HepG2 (cell line): ENCODE measurements around the gene PIM3. TPM values are rescaled to one million over a fixed set of nuclear protein-coding genes. Genes with fewer than 3 reads are reported as not detected.
A peak's percentile ranks its signal among the peaks of the same experiment; 100 is the strongest.

Experiments
- ATAC-seq: fragments of 200-7000 bp; cut with Tn5 transposase; 3 replicates; pipeline ENCODE4 v1.9.1; 2020; ENCODE audit warnings: mild to moderate bottlenecking, moderate library complexity
- BruUV-seq: library from RNA; stranded (reverse); fragments of 400-500 nt; replicated peaks from 2 replicates; lab custom pipeline; 2021; lab: Mats Ljungman, UMichigan
- CTCF ChIA-PET: fragments of 300-600 bp; formaldehyde crosslinking; extraction: SDS; loops from one replicate; lab custom pipeline; 2021; ENCODE audit warnings: low total read pairs, inconsistent platforms, low intra/inter-chr PET ratio; lab: Yijun Ruan, JAX
- POLR2A ChIA-PET: fragments of 350-600 bp; sonication (Branson Sonifier 250); formaldehyde crosslinking; loops from one replicate; lab custom pipeline; 2020; ENCODE audit warnings: antibody characterized with exemption, inconsistent platforms; lab: Yijun Ruan, JAX
- DNase-seq: peaks from one replicate; pipeline ENCODE4 v3.0.0-alpha.2; 2015; ENCODE audit warnings: low spot score
- FAIRE-seq: peaks from 3 replicates; lab custom pipeline; 2011; peaks lifted over from hg19 to GRCh38; lab: Jason Lieb, UNC
- H2AFZ ChIP-seq: one replicate; pipeline ENCODE4 v1.6.1; 2011; ENCODE audit warnings: low read length, inconsistent platforms
- H3K27ac ChIP-seq: fragments of 300-600 bp; 3 replicates; pipeline ENCODE4 v1.8.0; 2011; ENCODE audit warnings: mixed run types, mild to moderate bottlenecking, mixed read lengths, low read length, inconsistent platforms; ENCODE audit not compliant: insufficient read depth; ENCODE audit errors: extremely low read length
- H3K27me3 ChIP-seq, 2 experiments: fragments of 200-600 bp in 1 of 2; 2 replicates in 1 of 2; 3 replicates in 1 of 2; pipeline versions ENCODE4 v1.6.0 to v1.8.0; 2011; ENCODE audit warnings: low read length in 2 of 2, mild to moderate bottlenecking in 2 of 2, moderate library complexity in 2 of 2, inconsistent platforms in 1 of 2; ENCODE audit not compliant: insufficient read depth in 2 of 2, control insufficient read depth in 1 of 2
- H3K36me3 ChIP-seq, 2 experiments: fragments of 200-600 bp in 1 of 2; replicated peaks in 1 of 2; 2 replicates in 1 of 2; 3 replicates in 1 of 2; pipeline versions ENCODE4 v1.5.1 to v1.8.0; 2011; ENCODE audit warnings: low read length in 2 of 2, inconsistent platforms in 1 of 2; ENCODE audit not compliant: insufficient read depth in 2 of 2, control insufficient read depth in 1 of 2
- H3K4me1 ChIP-seq: 2 replicates; pipeline ENCODE4 v1.5.1; 2012; ENCODE audit warnings: low read length, inconsistent platforms; ENCODE audit not compliant: insufficient read depth
- H3K4me2 ChIP-seq: 2 replicates; pipeline ENCODE4 v1.6.0; 2011; ENCODE audit warnings: low read depth, low read length, inconsistent platforms
- H3K4me3 ChIP-seq, 3 experiments: fragments of 200-600 bp in 1 of 3; sonication (generic), shearing (Covaris generic) in 1 of 3; replicated peaks in 1 of 3; 2 replicates each; pipeline ENCODE4 v1.5.1; 2011 to 2016; ENCODE audit warnings: low read length in 3 of 3, inconsistent platforms in 2 of 3, low read depth in 2 of 3, mild to moderate bottlenecking in 2 of 3, control low read depth in 1 of 3, mixed read lengths in 1 of 3; ENCODE audit not compliant: insufficient read depth in 1 of 3
- H3K79me2 ChIP-seq: one replicate; pipeline ENCODE4 v1.6.1; 2011; ENCODE audit warnings: low read length, inconsistent platforms; ENCODE audit not compliant: insufficient read depth
- H3K9ac ChIP-seq: 2 replicates; pipeline ENCODE4 v1.6.0; 2011; ENCODE audit warnings: mild to moderate bottlenecking, low read depth, low read length, inconsistent platforms; ENCODE audit not compliant: insufficient read depth
- H3K9me3 ChIP-seq: 2 replicates; pipeline ENCODE4 v1.5.1; 2012; ENCODE audit warnings: mild to moderate bottlenecking, low read length
- H4K20me1 ChIP-seq: 2 replicates; pipeline ENCODE4 v1.6.0; 2011; ENCODE audit warnings: inconsistent platforms, mild to moderate bottlenecking, low read length, moderate library complexity; ENCODE audit not compliant: insufficient read depth
- FOXK2 ChIP-seq: fragments of 450-650 bp; IDR thresholded peaks from 2 replicates; pipeline ENCODE4 v1.6.1; 2016
- GABPA ChIP-seq, 2 experiments: IDR thresholded peaks; 2 replicates each; pipeline ENCODE4 v1.6.1; 2011 to 2016; ENCODE audit warnings: low read depth in 2 of 2, low read length in 1 of 2, missing biosample characterization in 1 of 2, missing genetic modification characterization in 1 of 2
- HNRNPLL ChIP-seq: fragments of 200-400 bp; formaldehyde crosslinking; IDR thresholded peaks from 2 replicates; pipeline ENCODE4 v1.6.1; 2017; ENCODE audit warnings: mild to moderate bottlenecking, low read depth, low read length; ENCODE audit not compliant: poor library complexity, severe bottlenecking
- KDM5B ChIP-seq: sonication (generic); formaldehyde crosslinking; IDR thresholded peaks from 2 replicates; pipeline ENCODE4 v1.4.0; 2020; ENCODE audit warnings: missing genetic modification reagents, mild to moderate bottlenecking, borderline replicate concordance
- TAF1 ChIP-seq: sonication (generic); formaldehyde crosslinking; IDR thresholded peaks from 2 replicates; pipeline ENCODE4 v1.4.0; 2020; ENCODE audit warnings: missing genetic modification reagents
- TP53 ChIP-seq: sonication (generic); formaldehyde crosslinking; conservative IDR thresholded peaks from 2 replicates; pipeline ENCODE4 v1.4.0; 2020; ENCODE audit warnings: missing genetic modification reagents
- TSC22D2 ChIP-seq: sonication (generic); formaldehyde crosslinking; IDR thresholded peaks from 2 replicates; pipeline ENCODE4 v1.5.1; 2020; ENCODE audit warnings: missing genetic modification reagents, mild to moderate bottlenecking, borderline replicate concordance
- ZBTB8A ChIP-seq: sonication (generic); formaldehyde crosslinking; IDR thresholded peaks from 2 replicates; pipeline ENCODE4 v1.4.0; 2020; ENCODE audit warnings: mild to moderate bottlenecking, low read depth, missing genetic modification reagents, borderline replicate concordance
- ZNF274 ChIP-seq: sonication (generic); formaldehyde crosslinking; IDR thresholded peaks from 2 replicates; pipeline ENCODE4 v1.5.1; 2020; ENCODE audit warnings: mild to moderate bottlenecking, missing genetic modification reagents
- WGBS: methylation state at CpG from one replicate; pipeline ENCODE4 v1.1.6; 2017; ENCODE audit warnings: low lambda C conversion rate; 5-methylcytosine and 5-hydroxymethylcytosine counted together
- in situ Hi-C: cut with HindIII; loops from 2 replicates; pipeline ENCODE4 v1.10.0; 2017; ENCODE audit warnings: low pct_unique_long_range_greater_than_20kb; ENCODE audit not compliant: extremely low pct_ligation_motif_present
- intact Hi-C: fragments of 100-400 bp; cut with micrococcal nuclease; formaldehyde crosslinking; loops from one replicate; pipeline ENCODE4 v1.10.0; 2022; ENCODE audit not compliant: unreplicated experiment
- polyA plus RNA-seq, 8 experiments: library from polyadenylated mRNA; depleted of rRNA in 3 of 8; stranded (reverse) in 7 of 8; unstranded in 1 of 8; fragments of >200 nt; fragmentation: Illumina TruSeq in 4 of 8; extraction: Trizol in 4 of 8; gene quantifications; 2 replicates each; pipeline versions ENCODE4 v1.2.1 to v1.2.3, GENCODE V29; 2011 to 2016; ENCODE audit warnings: low read depth in 4 of 8, missing spikeins in 1 of 8, mixed read lengths in 1 of 8; ENCODE audit not compliant: insufficient read depth in 1 of 8
- total RNA-seq, 5 experiments: library from RNA; depleted of rRNA; stranded (reverse); fragments of >200 nt; fragmentation: Illumina TruSeq; extraction: Trizol; gene quantifications; 2 replicates each; pipeline ENCODE4 v1.2.3, GENCODE V29; 2016; ENCODE audit warnings: low read depth in 1 of 5
- TF ChIP-seq, protein P1 (sequence below), 2 experiments: sonication (generic) in 1 of 2; formaldehyde crosslinking in 1 of 2; IDR thresholded peaks; 2 replicates each; pipeline versions ENCODE4 v1.4.0 to v1.6.1; 2016 to 2020; ENCODE audit warnings: borderline replicate concordance in 1 of 2, low read depth in 1 of 2, mild to moderate bottlenecking in 1 of 2, missing genetic modification reagents in 1 of 2

Gene PIM3
- total and polyA plus RNA-seq, 2 of the 13 experiments (the other 11 are each of a cell fraction or from before 2014, with no cell fraction given): 21.6 to 31.2 TPM

- Histone ChIP-seq H3K9me3 (no peaks in the 10 kb centered on the region), H3K4me2 (peak overlapping the region; percentile 57), H3K4me3 (peak overlapping the region in 1 of 3 experiments; percentile 46; a peak in 1 of 6 replicates), H3K9ac (no peak overlapping the region), H3K27me3 (peaks cover 3 to 10% of the 10 kb centered on the region in 2 experiments; a peak in 4 of 5 replicates), H3K4me1 (peaks cover 49% of the 10 kb centered on the region), H2AFZ (no peak overlapping the region), H3K27ac (no peak overlapping the region), H3K36me3 (no peaks in the 10 kb centered on the region), H3K79me2 (no peaks in the 10 kb centered on the region), H4K20me1 (no peaks in the 10 kb centered on the region)
- DNase-seq: no peak
- intact Hi-C loops (loop anchor here (2.0 to 5.0 kb wide), 2 partner anchors 25 to 37 kb away; no protein-coding TSS in a partner anchor), in situ Hi-C loops (loop anchor here (5.0 kb wide), 3 partner anchors 37 to 102 kb away; no protein-coding TSS in a partner anchor)
- BruUV-seq: no TSS peak
- POLR2A ChIA-PET: interaction anchor here (0.7 to 10.5 kb wide), 5 partner anchors 22 to 100 kb away, joined by 3 to 283 read pairs (median 22); partner anchors contain the start of gene PIM3
- no CpG with 5 or more reads among the region's 21 CpGs for WGBS
- ATAC-seq: no peak
- no peak for FAIRE-seq
- CTCF ChIA-PET: interaction anchor here (0.7 to 3.2 kb wide), 7 partner anchors 29 to 103 kb away, joined by 3 to 63 read pairs (median 4); no protein-coding TSS in a partner anchor
- no peak for TF ChIP-seq TAF1 (CRISPR knock-in tag)
- TF ChIP-seq HNRNPLL: no peak
- TF ChIP-seq, protein P1, sequence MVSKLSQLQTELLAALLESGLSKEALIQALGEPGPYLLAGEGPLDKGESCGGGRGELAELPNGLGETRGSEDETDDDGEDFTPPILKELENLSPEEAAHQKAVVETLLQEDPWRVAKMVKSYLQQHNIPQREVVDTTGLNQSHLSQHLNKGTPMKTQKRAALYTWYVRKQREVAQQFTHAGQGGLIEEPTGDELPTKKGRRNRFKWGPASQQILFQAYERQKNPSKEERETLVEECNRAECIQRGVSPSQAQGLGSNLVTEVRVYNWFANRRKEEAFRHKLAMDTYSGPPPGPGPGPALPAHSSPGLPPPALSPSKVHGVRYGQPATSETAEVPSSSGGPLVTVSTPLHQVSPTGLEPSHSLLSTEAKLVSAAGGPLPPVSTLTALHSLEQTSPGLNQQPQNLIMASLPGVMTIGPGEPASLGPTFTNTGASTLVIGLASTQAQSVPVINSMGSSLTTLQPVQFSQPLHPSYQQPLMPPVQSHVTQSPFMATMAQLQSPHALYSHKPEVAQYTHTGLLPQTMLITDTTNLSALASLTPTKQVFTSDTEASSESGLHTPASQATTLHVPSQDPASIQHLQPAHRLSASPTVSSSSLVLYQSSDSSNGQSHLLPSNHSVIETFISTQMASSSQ (IDR thresholded peaks at IDR 0.05; ENCODE audit: low read depth): no peak
- TF ChIP-seq, protein P1 (CRISPR knock-in tag; IDR thresholded peaks at IDR 0.05; ENCODE audit: borderline replicate concordance): no peak
- TF ChIP-seq ZNF274: 0 out of 2 replicates have a peak, but pooled peaks have one; percentile 9
- no peak for TF ChIP-seq GABPA (IDR thresholded peaks at IDR 0.05; ENCODE audit: low read depth, low read length)
- TF ChIP-seq GABPA (CRISPR knock-in tag; IDR thresholded peaks at IDR 0.05; ENCODE audit: low read depth): no peak
- TF ChIP-seq ZBTB8A (CRISPR knock-in tag): no peak
- no peak for TF ChIP-seq FOXK2
- no peak for TF ChIP-seq TSC22D2 (CRISPR knock-in tag)
- no peak for TF ChIP-seq TP53 (CRISPR knock-in tag)
- peak; percentile 20; the same call in 1 of the 2 replicates for TF ChIP-seq KDM5B (CRISPR knock-in tag)
Observed at GRCh38 chr22:49929994-49930575, 30.5 kb upstream of the PIM3 start.
